Large intestine (tissue), 3 donors: ENCODE measurements around the gene CGB1. TPM values are rescaled to one million over a fixed set of nuclear protein-coding genes. Genes with fewer than 3 reads are reported as not detected.

Source experiments
- DNase-seq, 2 donors: peaks; one replicate each; pipeline versions ENCODE4 v3.0.0 to v3.0.0-alpha.2; 2013
- H3K27ac ChIP-seq: one replicate; pipeline ENCODE4 v1.5.1; 2013; ENCODE audit warnings: low read length
- H3K27me3 ChIP-seq: 2 replicates; pipeline ENCODE4 v1.6.1; 2013; ENCODE audit warnings: low read length; ENCODE audit not compliant: control insufficient read depth, insufficient read depth
- H3K36me3 ChIP-seq: 2 replicates; pipeline ENCODE4 v1.6.1; 2013; ENCODE audit warnings: low read length; ENCODE audit not compliant: control insufficient read depth, insufficient read depth
- H3K4me1 ChIP-seq: one replicate; pipeline ENCODE4 v1.6.1; 2013; ENCODE audit warnings: low read length; ENCODE audit not compliant: control insufficient read depth, insufficient read depth
- H3K4me3 ChIP-seq: one replicate; pipeline ENCODE4 v1.5.1; 2013; ENCODE audit warnings: low read length
- H3K9me3 ChIP-seq: one replicate; pipeline ENCODE4 v1.6.1; 2013; ENCODE audit warnings: mild to moderate bottlenecking, low read depth, low read length, moderate library complexity; ENCODE audit not compliant: control insufficient read depth
- WGBS: methylation state at CpG from one replicate; pipeline ENCODE4 v1.1.5; 2013; ENCODE audit warnings: low lambda C conversion rate; ENCODE audit not compliant: insufficient coverage; 5-methylcytosine and 5-hydroxymethylcytosine counted together
- polyA plus RNA-seq: library from polyadenylated mRNA; unstranded; fragments of 120-200 nt; gene quantifications from one replicate; pipeline ENCODE4 v1.2.1, GENCODE V29; 2013

CGB1 gene
- polyA plus RNA-seq, 1 donor = not detected

- Histone ChIP-seq H3K27ac (peak within 1 kb of the TSS; percentile 96), H3K27me3 (no peaks in the 10 kb centered on the region), H3K36me3 (peaks cover 19% of the 10 kb centered on the region), H3K4me3 (peak within 1 kb of the TSS; percentile 84), H3K9me3 (no peaks in the 10 kb centered on the region), H3K4me1 (peaks cover 24% of the 10 kb centered on the region)
- no CpG with 5 or more reads among the region's 56 CpGs for WGBS
- peak; percentile 100 for DNase-seq
Observed at GRCh38 chr19:48993175-48994034, 43.3 kb downstream of the CGB1 start, which contains the start of the genes GYS1 and RUVBL2. Gene GYS1, minus strand, starts transcription at chr19:48993309. Its CDS starts 197 bp downstream, at chr19:48993112. Gene RUVBL2, plus strand, starts transcription at chr19:48993887. Its CDS starts 25 bp downstream, at chr19:48993912.

- peak overlapping the region; percentile 84 for H3K4me3 ChIP-seq
- WGBS = no CpG with 5 or more reads among the region's 20 CpGs
- H3K36me3 ChIP-seq = peaks cover 24% of the 10 kb centered on the region
- H3K27ac ChIP-seq = peak overlapping the region; percentile 77
- no peaks in the 10 kb centered on the region for H3K27me3 ChIP-seq
- H3K4me1 ChIP-seq = peaks cover 24% of the 10 kb centered on the region
- DNase-seq = no peak
- no peaks in the 10 kb centered on the region for H3K9me3 ChIP-seq
Observed at GRCh38 chr19:48992581-48993174, 44.0 kb downstream of the CGB1 start.

- Histone ChIP-seq H3K9me3 (no peaks in the 10 kb centered on the region), H3K27me3 (no peaks in the 10 kb centered on the region), H3K36me3 (peaks cover 27% of the 10 kb centered on the region), H3K4me1 (peaks cover 24% of the 10 kb centered on the region), H3K27ac (peak overlapping the region; percentile 77), H3K4me3 (peak overlapping the region; percentile 84)
- peak; percentile 51 to 75 for DNase-seq
- no CpG with 5 or more reads among the region's 8 CpGs for WGBS
Observed at GRCh38 chr19:48991873-48992580, 44.7 kb downstream of the CGB1 start.

GRCh38 chr19:48991011-48991609 lies 45.6 kb downstream of the CGB1 start:
- Histone ChIP-seq H3K27ac (no peak overlapping the region), H3K4me3 (peak overlapping the region; percentile 84)
- no CpG with 5 or more reads among the region's 22 CpGs for WGBS

GRCh38 chr19:48990400-48990799 lies 46.3 kb downstream of the CGB1 start:
- peaks cover 43% of the 10 kb centered on the region for H3K36me3 ChIP-seq
- no peaks in the 10 kb centered on the region for H3K27me3 ChIP-seq
- H3K4me1 ChIP-seq = peaks cover 24% of the 10 kb centered on the region
- no CpG with 5 or more reads among the region's 4 CpGs for WGBS
- no peak overlapping the region for H3K27ac ChIP-seq
- no peak for DNase-seq
- no peak overlapping the region for H3K4me3 ChIP-seq
- no peaks in the 10 kb centered on the region for H3K9me3 ChIP-seq

More at GRCh38 chr19:48991011-48991609, 45.6 kb downstream of the CGB1 start:
- peaks cover 24% of the 10 kb centered on the region for H3K4me1 ChIP-seq
- H3K36me3 ChIP-seq = peaks cover 36% of the 10 kb centered on the region
- H3K27me3 ChIP-seq = no peaks in the 10 kb centered on the region
- H3K9me3 ChIP-seq = no peaks in the 10 kb centered on the region
- no peak for DNase-seq

GRCh38 chr19:48989701-48990291 lies 46.9 kb downstream of the CGB1 start:
- Histone ChIP-seq H3K4me3 (no peak overlapping the region), H3K4me1 (peaks cover 21% of the 10 kb centered on the region), H3K27ac (no peak overlapping the region), H3K36me3 (peaks cover 49% of the 10 kb centered on the region), H3K27me3 (no peaks in the 10 kb centered on the region), H3K9me3 (no peaks in the 10 kb centered on the region)
- WGBS = 100% methylated on average over 1 of the region's 17 CpGs
- no peak for DNase-seq

GRCh38 chr19:48988860-48989259 lies 47.8 kb downstream of the CGB1 start:
- Histone ChIP-seq H3K4me3 (no peak overlapping the region), H3K27ac (no peak overlapping the region), H3K9me3 (no peaks in the 10 kb centered on the region), H3K36me3 (peaks cover 54% of the 10 kb centered on the region), H3K4me1 (peaks cover 14% of the 10 kb centered on the region), H3K27me3 (no peaks in the 10 kb centered on the region)
- WGBS = 91% methylated on average over 3 of the region's 9 CpGs
- no peak for DNase-seq

GRCh38 chr19:48988286-48988685 lies 48.4 kb downstream of the CGB1 start:
- Histone ChIP-seq H3K9me3 (no peaks in the 10 kb centered on the region), H3K36me3 (peaks cover 59% of the 10 kb centered on the region), H3K27ac (no peak overlapping the region), H3K4me1 (peaks cover 14% of the 10 kb centered on the region), H3K27me3 (no peaks in the 10 kb centered on the region), H3K4me3 (no peak overlapping the region)
- DNase-seq = no peak
- no CpG with 5 or more reads among the region's 7 CpGs for WGBS

- Histone ChIP-seq H3K27ac (no peak overlapping the region), H3K27me3 (no peaks in the 10 kb centered on the region), H3K4me3 (no peak overlapping the region), H3K4me1 (peaks cover 14% of the 10 kb centered on the region), H3K36me3 (peaks cover 68% of the 10 kb centered on the region), H3K9me3 (no peaks in the 10 kb centered on the region)
- no peak for DNase-seq
- WGBS = 92% methylated on average over 2 of the region's 7 CpGs
Observed at GRCh38 chr19:48987323-48987722, 49.4 kb downstream of the CGB1 start.
